ENCODE results near the gene OR13A1.
"Not testable (repeated sequence)": the region's sequence is repeated elsewhere in the genome, so short reads cannot be mapped to it uniquely, and the experiment has no call there.

Gene OR13A1

GRCh38 chr10:45308707-45309106, 6.7 kb downstream of the OR13A1 start:
- no peak for TF ChIP-seq CTBP1 (IDR thresholded peaks at IDR 0.05; ENCODE audit: borderline replicate concordance)
- no peak for TF ChIP-seq L3MBTL2 (conservative IDR thresholded peaks at IDR 0.05)
- TF ChIP-seq ARNT (IDR thresholded peaks at IDR 0.05), result no peak
- TF ChIP-seq ZNF384 (IDR thresholded peaks at IDR 0.05), result no peak
- no peak for TF ChIP-seq NFRKB (IDR thresholded peaks at IDR 0.05)
- TF ChIP-seq PKNOX1 (IDR thresholded peaks at IDR 0.05), result no peak
- TF ChIP-seq SP1 (IDR thresholded peaks at IDR 0.05), result no peak
- no peak for TF ChIP-seq SUZ12 (IDR thresholded peaks at IDR 0.05)
- no peak for TF ChIP-seq FOXA1 (IDR thresholded peaks at IDR 0.05)
- TF ChIP-seq TARDBP (IDR thresholded peaks at IDR 0.05), result no peak
- TF ChIP-seq FOXK2 (IDR thresholded peaks at IDR 0.05), result no peak
- TF ChIP-seq LEF1 (IDR thresholded peaks at IDR 0.05; ENCODE audit: borderline replicate concordance), result no peak
- no peak for TF ChIP-seq ELF4 (IDR thresholded peaks at IDR 0.05)
- no peak for TF ChIP-seq HDGF (IDR thresholded peaks at IDR 0.05; ENCODE audit: borderline replicate concordance)
- TF ChIP-seq BHLHE40 (IDR thresholded peaks at IDR 0.05; ENCODE audit: borderline replicate concordance), result no peak
- TF ChIP-seq FOXM1 (IDR thresholded peaks at IDR 0.05; ENCODE audit: borderline replicate concordance), result no peak
- DNase-seq (ENCODE audit: extremely low spot score), result no peak
- POLR2A ChIA-PET, result no interaction called here
- CTCF ChIA-PET, result no interaction called here

- ChIA-PET POLR2A (no interaction called here), CTCF (no interaction called here)
- TF ChIP-seq ARNT (IDR thresholded peaks at IDR 0.05) (no peak), SP1 (IDR thresholded peaks at IDR 0.05) (no peak), LEF1 (IDR thresholded peaks at IDR 0.05; ENCODE audit: borderline replicate concordance) (no peak), FOXM1 (IDR thresholded peaks at IDR 0.05; ENCODE audit: borderline replicate concordance) (no peak), NFRKB (IDR thresholded peaks at IDR 0.05) (no peak), FOXA1 (IDR thresholded peaks at IDR 0.05) (no peak), PKNOX1 (IDR thresholded peaks at IDR 0.05) (no peak), TARDBP (IDR thresholded peaks at IDR 0.05) (no peak), ZNF384 (IDR thresholded peaks at IDR 0.05) (no peak), L3MBTL2 (conservative IDR thresholded peaks at IDR 0.05) (no peak)
- no peak for DNase-seq (ENCODE audit: extremely low spot score)
Measured at GRCh38 chr10:45302573-45302972, 12.8 kb downstream of the OR13A1 start.

- DNase-seq (ENCODE audit: extremely low spot score); POLR2A ChIA-PET; CTCF ChIA-PET: not testable (repeated sequence)
Measured at GRCh38 chr10:45298341-45298955, 17.0 kb downstream of the OR13A1 start.

- TF ChIP-seq ARNT (IDR thresholded peaks at IDR 0.05) (no peak), BHLHE40 (IDR thresholded peaks at IDR 0.05; ENCODE audit: borderline replicate concordance) (no peak), ELF4 (IDR thresholded peaks at IDR 0.05) (no peak), NFRKB (IDR thresholded peaks at IDR 0.05) (no peak), FOXK2 (IDR thresholded peaks at IDR 0.05) (no peak), FOXA1 (IDR thresholded peaks at IDR 0.05) (no peak), LEF1 (IDR thresholded peaks at IDR 0.05; ENCODE audit: borderline replicate concordance) (no peak), TARDBP (IDR thresholded peaks at IDR 0.05) (no peak), HDGF (IDR thresholded peaks at IDR 0.05; ENCODE audit: borderline replicate concordance) (no peak), CTBP1 (IDR thresholded peaks at IDR 0.05; ENCODE audit: borderline replicate concordance) (no peak), SP1 (IDR thresholded peaks at IDR 0.05) (no peak), ZNF384 (IDR thresholded peaks at IDR 0.05) (no peak), L3MBTL2 (conservative IDR thresholded peaks at IDR 0.05) (no peak), PKNOX1 (IDR thresholded peaks at IDR 0.05) (no peak), FOXM1 (IDR thresholded peaks at IDR 0.05; ENCODE audit: borderline replicate concordance) (no peak), SUZ12 (IDR thresholded peaks at IDR 0.05) (no peak)
- CTCF ChIA-PET, result no interaction called here
- POLR2A ChIA-PET, result no interaction called here
- no peak for DNase-seq (ENCODE audit: extremely low spot score)
Measured at GRCh38 chr10:45294681-45295080, 20.7 kb downstream of the OR13A1 start.

- CTCF ChIA-PET, result no interaction called here
- no peak for DNase-seq (ENCODE audit: extremely low spot score)
- POLR2A ChIA-PET, result no interaction called here
- TF ChIP-seq FOXK2 (IDR thresholded peaks at IDR 0.05) (no peak), PKNOX1 (IDR thresholded peaks at IDR 0.05) (no peak), HDGF (IDR thresholded peaks at IDR 0.05; ENCODE audit: borderline replicate concordance) (no peak), SP1 (IDR thresholded peaks at IDR 0.05) (no peak), NFRKB (IDR thresholded peaks at IDR 0.05) (no peak), LEF1 (IDR thresholded peaks at IDR 0.05; ENCODE audit: borderline replicate concordance) (no peak), BHLHE40 (IDR thresholded peaks at IDR 0.05; ENCODE audit: borderline replicate concordance) (no peak), TARDBP (IDR thresholded peaks at IDR 0.05) (no peak), FOXM1 (IDR thresholded peaks at IDR 0.05; ENCODE audit: borderline replicate concordance) (no peak), FOXA1 (IDR thresholded peaks at IDR 0.05) (no peak), ARNT (IDR thresholded peaks at IDR 0.05) (no peak), CTBP1 (IDR thresholded peaks at IDR 0.05; ENCODE audit: borderline replicate concordance) (no peak), SUZ12 (IDR thresholded peaks at IDR 0.05) (no peak), ELF4 (IDR thresholded peaks at IDR 0.05) (no peak), ZNF384 (IDR thresholded peaks at IDR 0.05) (no peak), L3MBTL2 (conservative IDR thresholded peaks at IDR 0.05) (no peak)
Measured at GRCh38 chr10:45286980-45287379, 28.4 kb downstream of the OR13A1 start.

GRCh38 chr10:45282061-45282460, 33.3 kb downstream of the OR13A1 start:
- no peak for DNase-seq (ENCODE audit: extremely low spot score)
- TF ChIP-seq LEF1 (IDR thresholded peaks at IDR 0.05; ENCODE audit: borderline replicate concordance) (no peak), NFRKB (IDR thresholded peaks at IDR 0.05) (no peak), L3MBTL2 (conservative IDR thresholded peaks at IDR 0.05) (no peak), FOXK2 (IDR thresholded peaks at IDR 0.05) (no peak), SP1 (IDR thresholded peaks at IDR 0.05) (no peak), PKNOX1 (IDR thresholded peaks at IDR 0.05) (no peak), ZNF384 (IDR thresholded peaks at IDR 0.05) (no peak), FOXA1 (IDR thresholded peaks at IDR 0.05) (no peak)
- ChIA-PET POLR2A (no interaction called here), CTCF (interaction anchor here (0.9 kb wide), 1 partner anchor 32 kb away, joined by 3 read pairs; no protein-coding TSS in a partner anchor)

Data from HEK293T (cell line).